K562 (cell line): ENCODE results near the gene UQCRFS1. TPM values are rescaled to one million over a fixed set of nuclear protein-coding genes. Genes with fewer than 3 reads are reported as not detected.

ENCODE experiments used
- ATAC-seq: fragments of 200-7000 bp; cut with Tn5 transposase; 3 replicates; pipeline ENCODE4 v1.9.1; 2020; ENCODE audit warnings: moderate library complexity
- BruUV-seq: library from RNA; stranded (reverse); fragments of 400-500 nt; replicated peaks from 2 replicates; lab custom pipeline; 2021; lab: Mats Ljungman, UMichigan
- CTCF ChIA-PET: fragments of 300-600 bp; formaldehyde crosslinking; extraction: SDS; loops from one replicate; lab custom pipeline; 2021; ENCODE audit warnings: low intra/inter-chr PET ratio; lab: Yijun Ruan, JAX
- POLR2A ChIA-PET: fragments of 300-600, 350-650 bp; sonication (Branson Sonifier 250); formaldehyde crosslinking; extraction: SDS; loops from one replicate; lab custom pipeline; 2021; ENCODE audit warnings: antibody characterized with exemption, inconsistent platforms; lab: Yijun Ruan, JAX
- DNase-seq, 4 experiments: peaks; one replicate each; pipeline versions ENCODE4 v3.0.0 to v3.0.0-alpha.2; 2011 to 2018; ENCODE audit warnings: low spot score in 3 of 4, mixed read lengths in 3 of 4; ENCODE audit errors: extremely low read depth in 1 of 4
- FAIRE-seq: peaks from 2 replicates; lab custom pipeline; 2011; peaks lifted over from hg19 to GRCh38; lab: Jason Lieb, UNC
- H2AFZ ChIP-seq: 2 replicates; pipeline ENCODE4 v1.6.0; 2011; ENCODE audit warnings: low read depth, low read length, control low read depth, inconsistent platforms
- H3K27ac ChIP-seq: fragments of 200-600 bp; 3 replicates; pipeline ENCODE4 v1.8.0; 2011; ENCODE audit warnings: low read depth, mild to moderate bottlenecking, control low read depth, inconsistent platforms, low read length, moderate library complexity, mixed read lengths; ENCODE audit errors: extremely low read depth
- H3K27me3 ChIP-seq, 2 experiments: fragments of 300-600 bp in 1 of 2; 2 replicates in 1 of 2; 3 replicates in 1 of 2; pipeline versions ENCODE4 v1.6.0 to v1.8.0; 2011; ENCODE audit warnings: inconsistent platforms in 2 of 2, low read length in 2 of 2, mild to moderate bottlenecking in 1 of 2, mixed read lengths in 1 of 2, moderate library complexity in 1 of 2; ENCODE audit not compliant: control insufficient read depth in 2 of 2, insufficient read depth in 2 of 2
- H3K36me3 ChIP-seq: fragments of 300-600 bp; 3 replicates; pipeline ENCODE4 v1.8.0; 2011; ENCODE audit warnings: mild to moderate bottlenecking, low read length, inconsistent platforms; ENCODE audit not compliant: control insufficient read depth, insufficient read depth
- H3K4me1 ChIP-seq, 2 experiments: fragments of 200-600 bp in 1 of 2; replicated peaks in 1 of 2; 2 replicates in 1 of 2; 3 replicates in 1 of 2; pipeline versions ENCODE4 v1.5.1 to v1.8.0; 2011; ENCODE audit warnings: inconsistent platforms in 2 of 2, low read length in 2 of 2, mild to moderate bottlenecking in 1 of 2, mixed read lengths in 1 of 2, moderate library complexity in 1 of 2; ENCODE audit not compliant: control insufficient read depth in 2 of 2, insufficient read depth in 2 of 2
- H3K4me2 ChIP-seq: 2 replicates; pipeline ENCODE4 v1.6.1; 2011; ENCODE audit warnings: low read length, control low read depth, inconsistent platforms, mixed read lengths; ENCODE audit not compliant: insufficient read depth
- H3K4me3 ChIP-seq: fragments of 200-600 bp; sonication (generic), shearing (Covaris generic); 2 replicates; pipeline ENCODE4 v1.5.1; 2016; ENCODE audit warnings: control low read depth, inconsistent platforms
- H3K79me2 ChIP-seq: fragments of 200-600 bp; 3 replicates; pipeline ENCODE4 v1.8.0; 2011; ENCODE audit warnings: low read length, inconsistent platforms; ENCODE audit not compliant: control insufficient read depth, insufficient read depth
- H3K9ac ChIP-seq, 2 experiments: 2 replicates each; pipeline versions ENCODE4 v1.6.0 to v1.6.1; 2011; ENCODE audit warnings: low read depth in 2 of 2, low read length in 2 of 2, control low read depth in 1 of 2, inconsistent platforms in 1 of 2, mild to moderate bottlenecking in 1 of 2, mixed read lengths in 1 of 2; ENCODE audit not compliant: insufficient read depth in 1 of 2
- H3K9me1 ChIP-seq: one replicate; pipeline ENCODE4 v1.6.0; 2011; ENCODE audit warnings: inconsistent platforms, mild to moderate bottlenecking, low read length, moderate library complexity; ENCODE audit not compliant: control insufficient read depth, insufficient read depth
- H3K9me3 ChIP-seq: replicated peaks from 2 replicates; pipeline ENCODE4 v1.5.1; 2011; ENCODE audit warnings: low read depth, low read length, inconsistent platforms; ENCODE audit not compliant: control insufficient read depth, insufficient read depth
- H4K20me1 ChIP-seq: replicated peaks from 2 replicates; pipeline ENCODE4 v1.6.1; 2011; ENCODE audit warnings: low read length, inconsistent platforms, mixed read lengths; ENCODE audit not compliant: control insufficient read depth, insufficient read depth
- CUX1 ChIP-seq: fragments of 200-800 bp; sonication (Bioruptor generic); IDR thresholded peaks from 2 replicates; pipeline ENCODE4 v1.6.1; 2016; ENCODE audit warnings: missing genetic modification characterization, missing compliant biosample characterization
- MXD1 ChIP-seq: fragments of 250-450 bp; sonication (Bioruptor Pico); IDR thresholded peaks from 2 replicates; pipeline ENCODE4 v1.8.0; 2021; ENCODE audit warnings: borderline replicate concordance, mild to moderate bottlenecking, moderate library complexity; ENCODE audit not compliant: poor library complexity, severe bottlenecking
- NCOA6 ChIP-seq: fragments of 450-650 bp; IDR thresholded peaks from 2 replicates; pipeline ENCODE4 v1.6.1; 2017; ENCODE audit warnings: mild to moderate bottlenecking
- SFPQ ChIP-seq: fragments of 200-400 bp; formaldehyde crosslinking; IDR thresholded peaks from 2 replicates; pipeline ENCODE4 v1.6.1; 2017; ENCODE audit warnings: mild to moderate bottlenecking, low read depth, low read length, moderate library complexity
- SMARCA5 ChIP-seq: fragments of 450-650 bp; IDR thresholded peaks from 2 replicates; pipeline ENCODE4 v1.6.1; 2016
- SRSF3 ChIP-seq: fragments of 200-400 bp; formaldehyde crosslinking; IDR thresholded peaks from 2 replicates; pipeline ENCODE4 v1.6.1; 2016; ENCODE audit warnings: mild to moderate bottlenecking, low read length, moderate library complexity; ENCODE audit not compliant: insufficient read depth
- TCF7 ChIP-seq: sonication (generic); IDR thresholded peaks from 2 replicates; pipeline ENCODE4 v1.6.1; 2016; ENCODE audit warnings: antibody characterized with exemption, borderline replicate concordance
- ZNF239 ChIP-seq: fragments of 250-450 bp; sonication (Bioruptor Pico); IDR thresholded peaks from 2 replicates; pipeline ENCODE4 v1.4.0; 2020; ENCODE audit warnings: mild to moderate bottlenecking
- ZSCAN29 ChIP-seq: fragments of 450-650 bp; IDR thresholded peaks from 2 replicates; pipeline ENCODE4 v1.6.1; 2017
- WGBS: fragments of 100-300 bp; shearing (Covaris generic); methylation state at CpG from one replicate; pipeline ENCODE4 v1.1.6; 2016; ENCODE audit warnings: low coverage, mixed read lengths; ENCODE audit not compliant: insufficient coverage; ENCODE audit errors: missing lambda C conversion rate; 5-methylcytosine and 5-hydroxymethylcytosine counted together
- in situ Hi-C: fragments of 300-500 bp; cut with MboI; formaldehyde crosslinking; loops from 4 replicates; pipeline ENCODE4 v1.15.0; 2018; ENCODE audit warnings: inconsistent platforms, mixed read lengths
- intact Hi-C: fragments of 100-400 bp; cut with micrococcal nuclease; formaldehyde crosslinking; loops from 2 replicates; pipeline ENCODE4 v1.14.2; 2022
- polyA plus RNA-seq, 8 experiments: library from polyadenylated mRNA; depleted of rRNA in 4 of 8; stranded (reverse) in 5 of 8; unstranded in 3 of 8; fragments of >200 nt; fragmentation: Nextera tagmentation in 2 of 8; fragmentation: Illumina TruSeq in 1 of 8; extraction: Ambion mirVana in 2 of 8; extraction: Trizol in 1 of 8; gene quantifications; 2 replicates each; pipeline versions ENCODE4 v1.2.1 to v1.2.3, GENCODE V29; 2011 to 2014; ENCODE audit warnings: inconsistent platforms in 1 of 8, missing spikeins in 1 of 8
- total RNA-seq, 7 experiments: library from RNA; depleted of rRNA in 6 of 7; stranded (reverse); fragments of >200 nt in 6 of 7; fragmentation: Illumina TruSeq in 2 of 7; extraction: Trizol in 2 of 7; gene quantifications; 2 replicates each; pipeline versions ENCODE4 v1.2.1 to v1.2.3, GENCODE V29; 2011 to 2021; ENCODE audit warnings: low replicate concordance in 1 of 7

Gene UQCRFS1
- total and polyA plus RNA-seq, 9 of the 15 experiments (the other 6 are each of a cell fraction or from before 2014, with no cell fraction given) = 10.8 to 110 (median 64.7) TPM

- H3K4me3 ChIP-seq = no peak overlapping the region
- H3K36me3 ChIP-seq = no peaks in the 10 kb centered on the region
- TF ChIP-seq TCF7 (no peak), MXD1 (CRISPR knock-in tag) (no peak), ZSCAN29 (no peak), ZNF239 (CRISPR knock-in tag) (no peak)
- no peaks in the 10 kb centered on the region for H3K9me1 ChIP-seq
- 0% methylated on average over 2 of the region's 2 CpGs for WGBS
- in situ Hi-C loops (no loop called here), intact Hi-C loops (no loop called here)
- no peak for ATAC-seq
- FAIRE-seq = no peak
- no peaks in the 10 kb centered on the region; the same call in 1 of the 2 replicates for H3K9me3 ChIP-seq
- no peak for DNase-seq
- H3K4me2 ChIP-seq = no peak overlapping the region
- POLR2A ChIA-PET = no interaction called here
- H3K9ac ChIP-seq = no peak overlapping the region
- CTCF ChIA-PET = no interaction called here
- no peaks in the 10 kb centered on the region for H3K4me1 ChIP-seq
- BruUV-seq = no TSS peak
- no peak overlapping the region for H3K27ac ChIP-seq
- no peaks in the 10 kb centered on the region for H4K20me1 ChIP-seq
- H3K79me2 ChIP-seq = no peaks in the 10 kb centered on the region
- H3K27me3 ChIP-seq = no peaks in the 10 kb centered on the region
- no peak overlapping the region for H2AFZ ChIP-seq
These were observed 39.1 kb downstream of the UQCRFS1 start for GRCh38 chr19:29173896-29174295.

- no peak overlapping the region for H3K4me2 ChIP-seq
- no peak overlapping the region for H3K9ac ChIP-seq
- H3K4me3 ChIP-seq = no peak overlapping the region
- ChIA-PET CTCF (no interaction called here), POLR2A (no interaction called here)
- intact Hi-C loops = no loop called here
- ATAC-seq (no peak), DNase-seq (no peak), FAIRE-seq (no peak)
- no TSS peak for BruUV-seq
- WGBS = 0% methylated on average over 2 of the region's 2 CpGs
- no peak overlapping the region for H2AFZ ChIP-seq
- no peaks in the 10 kb centered on the region for H3K36me3 ChIP-seq
- H3K9me3 ChIP-seq = no peaks in the 10 kb centered on the region; the same call in 1 of the 2 replicates
- no peak overlapping the region for H3K27ac ChIP-seq
- H3K79me2 ChIP-seq = no peaks in the 10 kb centered on the region
- no peaks in the 10 kb centered on the region for H3K27me3 ChIP-seq
- H4K20me1 ChIP-seq = no peaks in the 10 kb centered on the region
- no peaks in the 10 kb centered on the region for H3K9me1 ChIP-seq
- in situ Hi-C loops = no loop called here
- H3K4me1 ChIP-seq = no peaks in the 10 kb centered on the region
- no peak for TF ChIP-seq NCOA6
- no peak for TF ChIP-seq SRSF3
- no peak for TF ChIP-seq SFPQ
- no peak for TF ChIP-seq SMARCA5
- TF ChIP-seq CUX1 = no peak
These were observed 40.6 kb downstream of the UQCRFS1 start for GRCh38 chr19:29172302-29172701.
